K562 (cell line): Measurements from ENCODE around the gene C3. TPM values are rescaled to one million over a fixed set of nuclear protein-coding genes. Genes with fewer than 3 reads are reported as not detected.

Source experiments
- CBFA2T3 ChIP-seq: fragments of 450-650 bp; IDR thresholded peaks from 2 replicates; pipeline ENCODE4 v1.6.1; 2017
- CBX2 ChIP-seq: fragments of 200-600 bp; sonication (generic); IDR thresholded peaks from one replicate; pipeline ENCODE4 v1.6.1; 2012; ENCODE audit warnings: mild to moderate bottlenecking, low read length, inconsistent platforms; ENCODE audit not compliant: insufficient read depth, poor library complexity, severe bottlenecking
- NCOA2 ChIP-seq, 2 experiments: fragments of 450-650 bp; IDR thresholded peaks; 2 replicates each; pipeline ENCODE4 v1.6.1; 2018; ENCODE audit warnings: mild to moderate bottlenecking in 2 of 2, moderate library complexity in 1 of 2; ENCODE audit not compliant: partially characterized antibody in 2 of 2
- NEUROD1 ChIP-seq: fragments of 150-350 bp; IDR thresholded peaks from 2 replicates; pipeline ENCODE4 v1.6.1; 2014; ENCODE audit warnings: borderline replicate concordance, low read length, low read depth; ENCODE audit not compliant: partially characterized antibody
- NFIC ChIP-seq: fragments of 450-650 bp; IDR thresholded peaks from 2 replicates; pipeline ENCODE4 v1.6.1; 2017; ENCODE audit warnings: mild to moderate bottlenecking, inconsistent platforms
- PML ChIP-seq: IDR thresholded peaks from 2 replicates; pipeline ENCODE4 v1.6.1; 2012; ENCODE audit warnings: low read length, inconsistent platforms
- RBM39 ChIP-seq: fragments of 200-400 bp; formaldehyde crosslinking; optimal IDR thresholded peaks from 2 replicates; pipeline ENCODE3; 2018; ENCODE audit warnings: low read depth, low read length
- STAG1 ChIP-seq: sonication (generic); formaldehyde crosslinking; IDR thresholded peaks from 2 replicates; pipeline ENCODE4 v1.5.0; 2020; ENCODE audit warnings: missing genetic modification reagents, borderline replicate concordance
- YBX1 ChIP-seq: fragments of 450-650 bp; IDR thresholded peaks from 2 replicates; pipeline ENCODE4 v1.7.1; 2016; ENCODE audit warnings: mild to moderate bottlenecking
- ZEB2 ChIP-seq: fragments of 450-650 bp; IDR thresholded peaks from 2 replicates; pipeline ENCODE4 v1.6.1; 2016
- ZFP36 ChIP-seq: fragments of 150-350 bp; IDR thresholded peaks from 2 replicates; pipeline ENCODE4 v1.6.1; 2018; ENCODE audit warnings: low read length, low read depth; ENCODE audit not compliant: partially characterized antibody
- ZNF316 ChIP-seq: fragments of 450-650 bp; IDR thresholded peaks from 2 replicates; pipeline ENCODE4 v1.6.1; 2016
- ZNF551 ChIP-seq: fragments of 250-450 bp; sonication (Bioruptor Pico); IDR thresholded peaks from 2 replicates; pipeline ENCODE4 v1.5.0; 2021; ENCODE audit warnings: mild to moderate bottlenecking, moderate library complexity
- polyA plus RNA-seq, 8 experiments: library from polyadenylated mRNA; depleted of rRNA in 4 of 8; stranded (reverse) in 5 of 8; unstranded in 3 of 8; fragments of >200 nt; fragmentation: Nextera tagmentation in 2 of 8; fragmentation: Illumina TruSeq in 1 of 8; extraction: Ambion mirVana in 2 of 8; extraction: Trizol in 1 of 8; gene quantifications; 2 replicates each; pipeline versions ENCODE4 v1.2.1 to v1.2.3, GENCODE V29; 2011 to 2014; ENCODE audit warnings: inconsistent platforms in 1 of 8, missing spikeins in 1 of 8
- total RNA-seq, 7 experiments: library from RNA; depleted of rRNA in 6 of 7; stranded (reverse); fragments of >200 nt in 6 of 7; fragmentation: Illumina TruSeq in 2 of 7; extraction: Trizol in 2 of 7; gene quantifications; 2 replicates each; pipeline versions ENCODE4 v1.2.1 to v1.2.3, GENCODE V29; 2011 to 2021; ENCODE audit warnings: low replicate concordance in 1 of 7
- TF ChIP-seq, protein P1 (sequence below), 2 experiments: fragments of 450-650 bp in 1 of 2; sonication (generic) in 1 of 2; formaldehyde crosslinking in 1 of 2; IDR thresholded peaks; 2 replicates each; pipeline versions ENCODE4 v1.7.1 to v1.9.0; 2016 to 2022; ENCODE audit warnings: inconsistent platforms in 1 of 2, mild to moderate bottlenecking in 1 of 2, missing genetic modification reagents in 1 of 2

Gene C3
- total and polyA plus RNA-seq, 9 of the 15 experiments (the other 6 are each of a cell fraction or from before 2014, with no cell fraction given), result 0.59 to 10.6 (median 2.2) TPM

DNA sequence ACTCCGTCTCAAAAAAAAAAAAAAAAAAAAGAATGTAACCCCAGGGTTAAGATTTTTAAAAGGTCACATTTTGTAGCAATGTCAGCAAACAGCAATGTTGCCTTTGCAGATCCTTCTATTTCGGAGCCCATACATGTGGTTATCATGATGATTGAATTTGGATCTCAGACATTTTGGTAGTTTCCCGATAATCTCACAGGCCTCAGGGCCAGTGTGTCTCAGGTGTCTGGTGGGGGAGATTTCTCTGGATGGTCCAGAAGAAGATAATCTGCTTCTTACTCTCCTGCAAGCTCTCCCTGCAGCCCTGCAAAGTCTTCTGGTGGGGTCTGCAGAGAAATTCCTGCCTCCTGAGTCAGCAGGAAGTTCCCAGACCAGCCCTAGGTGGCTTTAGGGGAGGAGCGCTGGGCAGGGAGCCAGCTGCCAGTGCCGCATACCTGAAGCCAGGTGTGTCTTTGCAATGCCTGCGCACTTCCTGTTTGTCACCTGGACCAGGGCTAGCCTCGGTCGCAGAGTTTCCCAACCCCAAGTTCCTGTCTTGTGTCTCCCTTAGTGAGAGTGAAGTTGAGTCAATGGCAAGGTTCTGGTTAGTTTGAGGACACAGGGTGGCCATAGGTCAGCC is 45.4 kb upstream of the C3 start (continued):
- TF ChIP-seq, protein P1, sequence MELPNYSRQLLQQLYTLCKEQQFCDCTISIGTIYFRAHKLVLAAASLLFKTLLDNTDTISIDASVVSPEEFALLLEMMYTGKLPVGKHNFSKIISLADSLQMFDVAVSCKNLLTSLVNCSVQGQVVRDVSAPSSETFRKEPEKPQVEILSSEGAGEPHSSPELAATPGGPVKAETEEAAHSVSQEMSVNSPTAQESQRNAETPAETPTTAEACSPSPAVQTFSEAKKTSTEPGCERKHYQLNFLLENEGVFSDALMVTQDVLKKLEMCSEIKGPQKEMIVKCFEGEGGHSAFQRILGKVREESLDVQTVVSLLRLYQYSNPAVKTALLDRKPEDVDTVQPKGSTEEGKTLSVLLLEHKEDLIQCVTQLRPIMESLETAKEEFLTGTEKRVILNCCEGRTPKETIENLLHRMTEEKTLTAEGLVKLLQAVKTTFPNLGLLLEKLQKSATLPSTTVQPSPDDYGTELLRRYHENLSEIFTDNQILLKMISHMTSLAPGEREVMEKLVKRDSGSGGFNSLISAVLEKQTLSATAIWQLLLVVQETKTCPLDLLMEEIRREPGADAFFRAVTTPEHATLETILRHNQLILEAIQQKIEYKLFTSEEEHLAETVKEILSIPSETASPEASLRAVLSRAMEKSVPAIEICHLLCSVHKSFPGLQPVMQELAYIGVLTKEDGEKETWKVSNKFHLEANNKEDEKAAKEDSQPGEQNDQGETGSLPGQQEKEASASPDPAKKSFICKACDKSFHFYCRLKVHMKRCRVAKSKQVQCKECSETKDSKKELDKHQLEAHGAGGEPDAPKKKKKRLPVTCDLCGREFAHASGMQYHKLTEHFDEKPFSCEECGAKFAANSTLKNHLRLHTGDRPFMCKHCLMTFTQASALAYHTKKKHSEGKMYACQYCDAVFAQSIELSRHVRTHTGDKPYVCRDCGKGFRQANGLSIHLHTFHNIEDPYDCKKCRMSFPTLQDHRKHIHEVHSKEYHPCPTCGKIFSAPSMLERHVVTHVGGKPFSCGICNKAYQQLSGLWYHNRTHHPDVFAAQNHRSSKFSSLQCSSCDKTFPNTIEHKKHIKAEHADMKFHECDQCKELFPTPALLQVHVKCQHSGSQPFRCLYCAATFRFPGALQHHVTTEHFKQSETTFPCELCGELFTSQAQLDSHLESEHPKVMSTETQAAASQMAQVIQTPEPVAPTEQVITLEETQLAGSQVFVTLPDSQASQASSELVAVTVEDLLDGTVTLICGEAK (IDR thresholded peaks at IDR 0.05), result no peak
- TF ChIP-seq, protein P1 (CRISPR knock-in tag; IDR thresholded peaks at IDR 0.05), result no peak
- TF ChIP-seq PML (no peak), ZNF551 (no peak), ZFP36 (no peak), ZEB2 (peak; percentile 30; the same call in 1 of the 2 replicates), STAG1 (CRISPR knock-in tag) (no peak), RBM39 (no peak), NEUROD1 (no peak), CBFA2T3 (peak; percentile 18; the same call in 1 of the 2 replicates), NCOA2 (IDR thresholded peaks at IDR 0.05; ENCODE audit: partially characterized antibody in 2 of 2) (no peak), CBX2 (no peak), ZNF316 (peak; percentile 24; the same call in 1 of the 2 replicates), YBX1 (no peak), NFIC (peak; percentile 57)
- TF ChIP-seq, all 486 proteins: peak for 6
